Osteoblast (primary cell): Measurements from ENCODE around the gene PIK3AP1. TPM values are rescaled to one million over a fixed set of nuclear protein-coding genes. Genes with fewer than 3 reads are reported as not detected.

Source experiments
- DNase-seq: peaks from one replicate; pipeline ENCODE4 v3.0.0; 2011; ENCODE audit warnings: low spot score, mixed read lengths; ENCODE audit not compliant: insufficient read length; ENCODE audit errors: missing footprints
- H2AFZ ChIP-seq: 2 replicates; pipeline ENCODE4 v1.6.0; 2011; ENCODE audit warnings: mild to moderate bottlenecking, low read length
- H3K27ac ChIP-seq: 2 replicates; pipeline ENCODE4 v1.5.1; 2011; ENCODE audit warnings: mild to moderate bottlenecking, low read depth, low read length, moderate library complexity
- H3K27me3 ChIP-seq: 2 replicates; pipeline ENCODE4 v1.6.0; 2012; ENCODE audit warnings: mild to moderate bottlenecking, control low read depth, inconsistent platforms, low read length, moderate library complexity; ENCODE audit not compliant: insufficient read depth
- H3K36me3 ChIP-seq: 2 replicates; pipeline ENCODE4 v1.5.1; 2011; ENCODE audit warnings: mild to moderate bottlenecking, low read length, control low read depth, moderate library complexity; ENCODE audit not compliant: insufficient read depth
- H3K4me1 ChIP-seq: 2 replicates; pipeline ENCODE4 v1.5.1; 2011; ENCODE audit warnings: mild to moderate bottlenecking, low read length, control low read depth, moderate library complexity; ENCODE audit not compliant: insufficient read depth
- H3K4me2 ChIP-seq: 2 replicates; pipeline ENCODE4 v1.6.0; 2011; ENCODE audit warnings: mild to moderate bottlenecking, low read length; ENCODE audit not compliant: insufficient read depth
- H3K4me3 ChIP-seq: fragments of 200-600 bp; sonication (generic); 3 replicates; pipeline ENCODE4 v1.5.1; 2012; ENCODE audit warnings: mild to moderate bottlenecking, low read length, inconsistent platforms; ENCODE audit not compliant: insufficient read depth
- H3K79me2 ChIP-seq: 2 replicates; pipeline ENCODE4 v1.6.0; 2012; ENCODE audit warnings: mild to moderate bottlenecking, low read length, control low read depth, inconsistent platforms; ENCODE audit not compliant: insufficient read depth
- H3K9me3 ChIP-seq: 2 replicates; pipeline ENCODE4 v1.5.1; 2011; ENCODE audit warnings: low read depth, low read length, control low read depth
- H4K20me1 ChIP-seq: 2 replicates; pipeline ENCODE4 v1.6.0; 2012; ENCODE audit warnings: mild to moderate bottlenecking, low read length, control low read depth; ENCODE audit not compliant: insufficient read depth
- total RNA-seq: library from RNA; depleted of rRNA; stranded (reverse); fragments of >200 nt; gene quantifications from 2 replicates; pipeline ENCODE4 v1.2.3, GENCODE V29; 2012
- TF ChIP-seq, protein P1 (sequence below): IDR thresholded peaks from 2 replicates; pipeline ENCODE4 v1.5.1; 2011; ENCODE audit warnings: mild to moderate bottlenecking, low read depth, low read length, moderate library complexity; ENCODE audit errors: extremely low read depth

The PIK3AP1 gene
- total RNA-seq, 1 donor: 0.36 TPM

DNA sequence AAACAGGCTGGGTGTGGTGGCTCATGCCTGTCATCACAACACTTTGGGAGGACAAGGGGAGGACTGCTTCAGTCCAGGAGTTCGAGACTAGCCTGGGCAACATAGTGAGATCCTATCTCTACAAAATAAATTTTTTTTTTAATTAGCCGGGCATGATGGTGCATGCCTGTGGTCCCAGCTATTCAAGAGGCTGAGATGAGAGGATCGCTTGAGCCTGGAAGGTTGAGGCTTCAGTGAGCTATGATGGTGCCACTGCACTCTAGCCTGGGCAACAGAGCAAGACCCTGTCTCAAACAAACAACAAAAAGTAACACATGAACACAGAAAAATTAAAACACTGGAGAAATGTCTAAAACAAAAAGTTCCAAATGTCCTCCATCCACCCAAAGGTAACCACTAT lies 22.9 kb downstream of the PIK3AP1 start:
- H3K9me3 ChIP-seq: no peaks in the 10 kb centered on the region
- H3K79me2 ChIP-seq: no peaks in the 10 kb centered on the region
- no peak overlapping the region for H3K4me3 ChIP-seq
- no peaks in the 10 kb centered on the region for H3K36me3 ChIP-seq
- H3K4me2 ChIP-seq: no peak overlapping the region
- no peak overlapping the region for H2AFZ ChIP-seq
- H3K27ac ChIP-seq: no peak overlapping the region
- H4K20me1 ChIP-seq: no peaks in the 10 kb centered on the region
- TF ChIP-seq, protein P1, sequence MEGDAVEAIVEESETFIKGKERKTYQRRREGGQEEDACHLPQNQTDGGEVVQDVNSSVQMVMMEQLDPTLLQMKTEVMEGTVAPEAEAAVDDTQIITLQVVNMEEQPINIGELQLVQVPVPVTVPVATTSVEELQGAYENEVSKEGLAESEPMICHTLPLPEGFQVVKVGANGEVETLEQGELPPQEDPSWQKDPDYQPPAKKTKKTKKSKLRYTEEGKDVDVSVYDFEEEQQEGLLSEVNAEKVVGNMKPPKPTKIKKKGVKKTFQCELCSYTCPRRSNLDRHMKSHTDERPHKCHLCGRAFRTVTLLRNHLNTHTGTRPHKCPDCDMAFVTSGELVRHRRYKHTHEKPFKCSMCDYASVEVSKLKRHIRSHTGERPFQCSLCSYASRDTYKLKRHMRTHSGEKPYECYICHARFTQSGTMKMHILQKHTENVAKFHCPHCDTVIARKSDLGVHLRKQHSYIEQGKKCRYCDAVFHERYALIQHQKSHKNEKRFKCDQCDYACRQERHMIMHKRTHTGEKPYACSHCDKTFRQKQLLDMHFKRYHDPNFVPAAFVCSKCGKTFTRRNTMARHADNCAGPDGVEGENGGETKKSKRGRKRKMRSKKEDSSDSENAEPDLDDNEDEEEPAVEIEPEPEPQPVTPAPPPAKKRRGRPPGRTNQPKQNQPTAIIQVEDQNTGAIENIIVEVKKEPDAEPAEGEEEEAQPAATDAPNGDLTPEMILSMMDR: no peak
- H3K4me1 ChIP-seq: no peaks in the 10 kb centered on the region
- no peak for DNase-seq
- no peaks in the 10 kb centered on the region for H3K27me3 ChIP-seq

DNA sequence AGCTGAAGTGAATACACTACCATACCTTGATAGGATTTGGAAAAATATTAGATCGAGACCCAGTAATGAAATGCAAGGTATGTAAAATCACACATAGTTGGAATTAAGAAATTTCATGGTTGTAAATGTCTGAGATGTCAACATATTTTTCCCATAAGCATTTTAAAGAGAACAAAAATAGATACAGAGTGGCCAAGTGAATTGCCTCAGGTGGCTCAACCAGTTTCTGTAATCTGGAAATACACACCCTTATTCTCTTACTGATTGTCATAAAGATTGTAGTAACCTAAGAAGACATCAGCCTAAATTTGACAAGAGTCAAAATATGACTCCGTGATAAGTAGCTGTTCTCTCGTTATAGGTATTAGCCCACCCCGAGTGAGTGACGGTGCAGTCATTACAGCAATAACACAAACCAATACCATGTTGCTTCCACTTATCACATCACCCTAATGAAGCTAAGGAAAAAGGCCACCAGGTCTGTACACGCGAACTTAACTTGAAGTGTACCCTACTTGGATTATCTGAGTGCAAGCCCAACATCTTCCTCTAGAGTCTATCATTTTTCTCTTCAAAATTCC lies 23.4 kb downstream of the PIK3AP1 start:
- Histone ChIP-seq H3K4me2 (no peak overlapping the region), H3K36me3 (no peaks in the 10 kb centered on the region), H3K4me3 (no peak overlapping the region), H3K27me3 (no peaks in the 10 kb centered on the region), H3K9me3 (no peaks in the 10 kb centered on the region), H3K27ac (no peak overlapping the region), H4K20me1 (no peaks in the 10 kb centered on the region), H3K4me1 (no peaks in the 10 kb centered on the region), H3K79me2 (no peaks in the 10 kb centered on the region), H2AFZ (no peak overlapping the region)
- no peak for DNase-seq
- TF ChIP-seq, protein P1: no peak

DNA sequence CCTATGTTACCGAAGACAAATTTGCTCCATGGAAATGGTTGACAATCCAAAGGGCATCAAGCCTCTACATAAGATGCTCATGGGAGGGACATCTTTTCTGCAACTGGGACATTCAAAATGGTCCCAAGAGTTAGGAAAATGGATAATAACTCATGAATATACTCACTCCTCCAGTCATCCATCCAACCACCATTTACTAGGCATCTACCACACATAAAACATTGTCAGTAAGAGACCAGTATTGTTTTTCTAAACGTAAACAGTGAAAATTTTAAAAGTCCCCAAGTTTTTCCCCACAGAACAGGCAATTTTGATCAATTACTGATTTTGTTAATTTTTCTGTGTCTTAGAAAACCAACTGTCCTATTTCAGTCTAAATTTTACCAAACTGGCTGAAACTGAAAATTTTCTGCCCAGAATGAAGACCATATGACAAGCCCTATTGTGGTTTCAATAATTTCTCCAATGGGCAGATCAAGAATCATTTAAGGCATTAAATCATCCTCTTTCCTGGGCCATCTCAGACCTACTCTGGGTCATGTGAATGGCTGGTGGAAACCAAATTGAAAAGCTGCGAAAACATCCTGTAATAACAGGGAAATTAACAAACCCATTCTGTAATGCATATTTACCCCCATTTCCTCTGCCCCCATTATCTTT lies 24.2 kb downstream of the PIK3AP1 start:
- Histone ChIP-seq H3K4me2 (no peak overlapping the region), H3K4me1 (no peaks in the 10 kb centered on the region), H3K79me2 (no peaks in the 10 kb centered on the region), H3K4me3 (no peak overlapping the region), H3K36me3 (no peaks in the 10 kb centered on the region), H3K27me3 (no peaks in the 10 kb centered on the region), H3K27ac (no peak overlapping the region), H2AFZ (no peak overlapping the region), H4K20me1 (no peaks in the 10 kb centered on the region), H3K9me3 (no peaks in the 10 kb centered on the region)
- DNase-seq: no peak
- TF ChIP-seq, protein P1: no peak

DNA sequence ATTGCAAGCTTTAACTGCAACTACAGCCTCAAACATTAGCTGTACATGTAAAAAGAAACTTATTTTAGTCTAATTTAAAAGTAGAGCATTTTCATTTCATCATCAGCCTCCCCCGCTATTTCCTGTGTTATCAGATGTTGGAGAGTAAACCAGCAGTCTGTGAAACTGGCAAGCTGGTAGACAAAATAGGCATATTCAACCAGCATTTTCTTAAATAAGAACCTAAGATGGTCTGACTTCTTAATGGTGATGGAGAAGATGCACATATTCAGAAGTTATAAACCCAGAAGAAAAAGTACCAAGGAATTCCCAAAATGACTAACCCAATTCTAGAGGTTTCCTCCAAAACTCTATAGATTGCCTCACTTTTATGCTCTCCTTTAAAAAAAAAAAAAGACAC lies 24.9 kb downstream of the PIK3AP1 start:
- Histone ChIP-seq H2AFZ (no peak overlapping the region), H3K27ac (no peak overlapping the region), H3K79me2 (no peaks in the 10 kb centered on the region), H4K20me1 (no peaks in the 10 kb centered on the region), H3K4me3 (no peak overlapping the region), H3K9me3 (no peaks in the 10 kb centered on the region), H3K4me1 (no peaks in the 10 kb centered on the region), H3K27me3 (no peaks in the 10 kb centered on the region), H3K36me3 (no peaks in the 10 kb centered on the region), H3K4me2 (no peak overlapping the region)
- DNase-seq: no peak
- TF ChIP-seq, protein P1: no peak
